Fibroblast of peridontal ligament (primary cell): ENCODE results near the gene CREBZF.
"Not testable (repeated sequence)": the region's sequence is repeated elsewhere in the genome, so short reads cannot be mapped to it uniquely, and the experiment has no call there.

Experiments used
- DNase-seq: peaks from one replicate; pipeline ENCODE4 v3.0.0-alpha.2; 2010; ENCODE audit errors: extremely low read depth

Gene CREBZF

DNA sequence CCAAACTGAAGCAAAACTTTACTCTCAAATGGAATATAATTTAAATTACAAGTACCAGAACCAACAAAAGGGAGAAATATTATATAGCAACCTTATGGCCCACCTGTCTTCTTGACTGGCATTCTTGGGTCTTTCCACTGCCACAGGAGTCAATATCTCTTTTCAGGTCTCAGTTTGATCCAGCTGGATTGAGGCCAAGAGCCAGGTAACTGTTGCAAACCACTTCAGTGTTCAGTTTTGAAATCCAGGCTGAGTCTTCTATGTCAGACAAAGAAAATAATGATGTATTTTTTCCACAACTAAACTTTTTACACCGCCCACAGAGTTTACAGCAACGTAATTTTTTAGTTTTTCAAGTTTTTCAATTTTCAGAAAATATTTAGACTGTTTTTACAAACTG is 38.4 kb downstream of the CREBZF start:
- no peak for DNase-seq

GRCh38 chr11:85620256-85620655 is 44.7 kb downstream of the CREBZF start:
- DNase-seq = no peak

DNA sequence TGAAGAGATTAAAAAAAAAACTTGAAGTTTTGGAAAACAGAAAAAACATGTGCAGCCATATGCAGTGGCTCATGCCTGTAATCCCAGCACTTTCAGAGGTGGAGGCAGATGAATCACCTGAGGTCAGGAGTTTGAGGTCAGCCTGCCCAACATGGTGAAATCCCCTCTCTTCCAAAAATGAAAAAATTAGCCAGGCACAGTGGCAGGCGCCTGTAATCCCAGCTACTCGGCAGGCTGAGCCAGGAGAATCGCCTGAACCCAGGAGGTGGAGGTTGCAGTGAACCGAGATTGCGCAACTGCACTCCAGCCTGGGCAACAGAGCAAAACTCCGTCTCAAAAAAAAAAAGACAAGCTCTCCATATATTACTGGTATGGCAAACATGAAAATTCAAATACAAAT is 45.4 kb downstream of the CREBZF start:
- no peak for DNase-seq

DNA sequence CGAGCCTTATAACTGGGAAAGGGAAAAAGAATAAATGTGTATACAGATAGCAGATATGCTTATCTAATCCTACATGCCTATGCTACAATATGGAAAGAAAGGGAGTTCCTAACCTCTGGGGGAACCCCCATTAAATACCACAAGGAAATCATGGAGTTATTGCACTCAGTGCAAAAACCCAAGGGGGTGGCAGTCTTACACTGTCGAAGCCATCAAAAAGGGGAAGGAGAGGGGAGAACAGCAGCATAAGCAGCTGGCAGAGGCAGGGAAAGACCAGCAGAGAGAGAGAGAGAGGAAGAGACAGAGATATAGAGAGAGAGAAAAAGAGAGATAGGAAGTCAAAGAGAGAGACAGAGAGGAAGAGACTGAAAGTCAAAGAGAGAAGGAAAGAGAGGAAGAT is 53.3 kb downstream of the CREBZF start:
- DNase-seq = not testable (repeated sequence)
